Jurkat, Clone E6-1 (cell line): ENCODE data around the gene TALDO1.

Experiments used
- DNase-seq: peaks from one replicate; pipeline ENCODE4 v3.0.0-alpha.2; 2011; ENCODE audit warnings: low read depth, low spot score
- H3K4me3 ChIP-seq: 2 replicates; pipeline ENCODE4 v1.5.1; 2011; ENCODE audit warnings: mild to moderate bottlenecking, low read length, control low read depth, moderate library complexity

Gene TALDO1

GRCh38 chr11:792535-792821 is 45.2 kb downstream of the TALDO1 start:
- DNase-seq: no peak
- H3K4me3 ChIP-seq: no peak overlapping the region

GRCh38 chr11:792873-793272 is 45.6 kb downstream of the TALDO1 start:
- no peak for DNase-seq
- no peak overlapping the region for H3K4me3 ChIP-seq

- H3K4me3 ChIP-seq: no peak overlapping the region
- DNase-seq: no peak
Measured at GRCh38 chr11:793556-793955, 46.3 kb downstream of the TALDO1 start.

GRCh38 chr11:794013-794765 is 46.9 kb downstream of the TALDO1 start:
- no peak overlapping the region for H3K4me3 ChIP-seq
- DNase-seq: no peak

GRCh38 chr11:794766-795633 is 47.7 kb downstream of the TALDO1 start:
- DNase-seq: no peak
- peak overlapping the region; percentile 85 for H3K4me3 ChIP-seq

- DNase-seq: peak; percentile 60
- peak overlapping the region; percentile 85 for H3K4me3 ChIP-seq
Measured at GRCh38 chr11:795634-796564, 48.6 kb downstream of the TALDO1 start.

- DNase-seq: no peak
- peak overlapping the region; percentile 85 for H3K4me3 ChIP-seq
Measured at GRCh38 chr11:796565-797295, 49.5 kb downstream of the TALDO1 start.

- peak; percentile 80 for DNase-seq
- peak overlapping the region; percentile 85 for H3K4me3 ChIP-seq
Measured at GRCh38 chr11:797296-798092, 50.2 kb downstream of the TALDO1 start.

- peak within 1 kb of the TSS; percentile 85 for H3K4me3 ChIP-seq
- DNase-seq: no peak
Measured at GRCh38 chr11:798093-798713, 50.9 kb downstream of the TALDO1 start, which contains the start of gene SLC25A22. SLC25A22 (minus strand) TSS chr11:798281; CDS start chr11:795006, 3,275 bp downstream.

- H3K4me3 ChIP-seq: no peak overlapping the region
- DNase-seq: no peak
Measured at GRCh38 chr11:799641-800316, 52.5 kb downstream of the TALDO1 start.

GRCh38 chr11:800473-800872 is 53.2 kb downstream of the TALDO1 start:
- no peak for DNase-seq
- H3K4me3 ChIP-seq: no peak overlapping the region

- H3K4me3 ChIP-seq: no peak overlapping the region
- no peak for DNase-seq
Measured at GRCh38 chr11:801097-801780, 54.0 kb downstream of the TALDO1 start.

- no peak overlapping the region for H3K4me3 ChIP-seq
- DNase-seq: no peak
Measured at GRCh38 chr11:802018-802617, 54.9 kb downstream of the TALDO1 start.

GRCh38 chr11:802693-803466 is 55.6 kb downstream of the TALDO1 start:
- no peak for DNase-seq
- no peak overlapping the region for H3K4me3 ChIP-seq

GRCh38 chr11:803467-803742 is 56.1 kb downstream of the TALDO1 start:
- H3K4me3 ChIP-seq: no peak overlapping the region
- no peak for DNase-seq
